ENCODE measurements around the gene FAM53B. TPM values are rescaled to one million over a fixed set of nuclear protein-coding genes. Genes with fewer than 3 reads are reported as not detected.

FAM53B gene
- total and polyA plus RNA-seq, 4 donors, result 14.6 to 45.4 (median 18.2) TPM

GRCh38 chr10:124653311-124653710 is 90.9 kb downstream of the FAM53B start:
- TF ChIP-seq, protein P1, sequence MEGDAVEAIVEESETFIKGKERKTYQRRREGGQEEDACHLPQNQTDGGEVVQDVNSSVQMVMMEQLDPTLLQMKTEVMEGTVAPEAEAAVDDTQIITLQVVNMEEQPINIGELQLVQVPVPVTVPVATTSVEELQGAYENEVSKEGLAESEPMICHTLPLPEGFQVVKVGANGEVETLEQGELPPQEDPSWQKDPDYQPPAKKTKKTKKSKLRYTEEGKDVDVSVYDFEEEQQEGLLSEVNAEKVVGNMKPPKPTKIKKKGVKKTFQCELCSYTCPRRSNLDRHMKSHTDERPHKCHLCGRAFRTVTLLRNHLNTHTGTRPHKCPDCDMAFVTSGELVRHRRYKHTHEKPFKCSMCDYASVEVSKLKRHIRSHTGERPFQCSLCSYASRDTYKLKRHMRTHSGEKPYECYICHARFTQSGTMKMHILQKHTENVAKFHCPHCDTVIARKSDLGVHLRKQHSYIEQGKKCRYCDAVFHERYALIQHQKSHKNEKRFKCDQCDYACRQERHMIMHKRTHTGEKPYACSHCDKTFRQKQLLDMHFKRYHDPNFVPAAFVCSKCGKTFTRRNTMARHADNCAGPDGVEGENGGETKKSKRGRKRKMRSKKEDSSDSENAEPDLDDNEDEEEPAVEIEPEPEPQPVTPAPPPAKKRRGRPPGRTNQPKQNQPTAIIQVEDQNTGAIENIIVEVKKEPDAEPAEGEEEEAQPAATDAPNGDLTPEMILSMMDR (IDR thresholded peaks at IDR 0.05; ENCODE audit: control extremely low read depth, extremely low read depth), result no peak
- Histone ChIP-seq H3K4me3 (no peak overlapping the region), H3K36me3 (ENCODE audit: control insufficient read depth in 4 of 4, insufficient read depth in 4 of 4, low read length in 4 of 4) (peaks cover 0 to 8% (median 5%) of the 10 kb centered on the region in 4 donors), H3K27me3 (ENCODE audit: control insufficient read depth in 3 of 3, insufficient read depth in 3 of 3, low read length in 2 of 3) (no peaks in the 10 kb centered on the region), H3K9me3 (ENCODE audit: control insufficient read depth in 4 of 4, insufficient read depth in 3 of 4, low read length in 3 of 4) (no peaks in the 10 kb centered on the region), H3K4me1 (ENCODE audit: control insufficient read depth in 5 of 5, insufficient read depth in 5 of 5, low read length in 5 of 5) (peaks cover 9 to 49% (median 17%) of the 10 kb centered on the region in 5 donors), H3K27ac (ENCODE audit: low read depth in 1 of 2, low read length in 1 of 2) (peak overlapping the region; percentile 62 to 74), H3K9ac (ENCODE audit: insufficient read depth in 1 of 2, low read length in 2 of 2) (no peak overlapping the region)
- WGBS, 2 donors, result 78 to 81% methylated on average over 7 of the region's 7 CpGs
- ATAC-seq (ENCODE audit: insufficient read depth, low FRiP score), result no peak
- DNase-seq, result no peak

- Histone ChIP-seq H3K4me3 (no peak overlapping the region), H3K9me3 (ENCODE audit: control insufficient read depth in 4 of 4, insufficient read depth in 3 of 4, low read length in 3 of 4) (no peaks in the 10 kb centered on the region), H3K36me3 (ENCODE audit: control insufficient read depth in 4 of 4, insufficient read depth in 4 of 4, low read length in 4 of 4) (peaks cover 0 to 8% (median 5%) of the 10 kb centered on the region in 4 donors), H3K27me3 (ENCODE audit: control insufficient read depth in 3 of 3, insufficient read depth in 3 of 3, low read length in 2 of 3) (no peaks in the 10 kb centered on the region), H3K27ac (ENCODE audit: low read depth in 1 of 2, low read length in 1 of 2) (peak overlapping the region in 1 of 2 donors; percentile 65), H3K4me1 (ENCODE audit: control insufficient read depth in 5 of 5, insufficient read depth in 5 of 5, low read length in 5 of 5) (peaks cover 10 to 55% (median 23%) of the 10 kb centered on the region in 5 donors), H3K9ac (ENCODE audit: insufficient read depth in 1 of 2, low read length in 2 of 2) (no peak overlapping the region)
- 83 to 93% methylated on average over 8 of the region's 8 CpGs for WGBS, 2 donors
- ATAC-seq (ENCODE audit: insufficient read depth, low FRiP score) (no peak), DNase-seq (no peak)
- TF ChIP-seq, protein P1 (IDR thresholded peaks at IDR 0.05; ENCODE audit: control extremely low read depth, extremely low read depth), result no peak
Measured at GRCh38 chr10:124652701-124653100, 91.5 kb downstream of the FAM53B start.

DNA sequence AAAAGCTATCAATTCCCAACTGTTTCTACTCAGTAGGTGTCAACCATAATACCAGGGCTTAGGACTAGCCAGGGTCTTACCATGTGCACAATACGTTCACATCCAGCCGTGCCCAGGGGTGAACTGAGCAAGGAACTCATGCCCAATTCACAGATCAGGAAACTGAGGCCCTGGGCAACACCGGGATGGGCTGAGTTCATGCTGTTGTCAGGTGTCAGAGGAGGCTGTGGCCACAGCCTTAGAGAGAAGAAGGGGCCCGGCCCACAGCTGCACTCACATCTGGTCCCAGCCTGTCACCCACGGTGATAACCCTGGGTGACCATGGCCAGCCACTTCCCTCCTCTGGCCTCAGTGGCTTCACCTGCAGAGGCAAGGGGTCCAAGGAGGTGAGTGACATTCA is 92.0 kb downstream of the FAM53B start:
- Histone ChIP-seq H3K4me1 (ENCODE audit: control insufficient read depth in 5 of 5, insufficient read depth in 5 of 5, low read length in 5 of 5) (peaks cover 10 to 60% (median 27%) of the 10 kb centered on the region in 5 donors), H3K9ac (ENCODE audit: insufficient read depth in 1 of 2, low read length in 2 of 2) (no peak overlapping the region), H3K4me3 (no peak overlapping the region), H3K27me3 (ENCODE audit: control insufficient read depth in 3 of 3, insufficient read depth in 3 of 3, low read length in 2 of 3) (no peaks in the 10 kb centered on the region), H3K36me3 (ENCODE audit: control insufficient read depth in 4 of 4, insufficient read depth in 4 of 4, low read length in 4 of 4) (peaks cover 0 to 8% (median 5%) of the 10 kb centered on the region in 4 donors), H3K9me3 (ENCODE audit: control insufficient read depth in 4 of 4, insufficient read depth in 3 of 4, low read length in 3 of 4) (no peaks in the 10 kb centered on the region), H3K27ac (ENCODE audit: low read depth in 1 of 2, low read length in 1 of 2) (peak overlapping the region in 1 of 2 donors; percentile 23)
- DNase-seq (no peak), ATAC-seq (ENCODE audit: insufficient read depth, low FRiP score) (no peak)
- TF ChIP-seq, protein P1 (IDR thresholded peaks at IDR 0.05; ENCODE audit: control extremely low read depth, extremely low read depth), result no peak
- 85 to 91% methylated on average over 5 of the region's 5 CpGs for WGBS, 2 donors

GRCh38 chr10:124651402-124651891 is 92.7 kb downstream of the FAM53B start:
- Histone ChIP-seq H3K27me3 (ENCODE audit: control insufficient read depth in 3 of 3, insufficient read depth in 3 of 3, low read length in 2 of 3) (no peaks in the 10 kb centered on the region), H3K36me3 (ENCODE audit: control insufficient read depth in 4 of 4, insufficient read depth in 4 of 4, low read length in 4 of 4) (peaks cover 0 to 8% (median 4%) of the 10 kb centered on the region in 4 donors), H3K9me3 (ENCODE audit: control insufficient read depth in 4 of 4, insufficient read depth in 3 of 4, low read length in 3 of 4) (no peaks in the 10 kb centered on the region), H3K27ac (ENCODE audit: low read depth in 1 of 2, low read length in 1 of 2) (peak overlapping the region; percentile 3 to 21), H3K4me1 (ENCODE audit: control insufficient read depth in 5 of 5, insufficient read depth in 5 of 5, low read length in 5 of 5) (peaks cover 10 to 67% (median 33%) of the 10 kb centered on the region in 5 donors), H3K4me3 (no peak overlapping the region), H3K9ac (ENCODE audit: insufficient read depth in 1 of 2, low read length in 2 of 2) (no peak overlapping the region)
- DNase-seq (no peak), ATAC-seq (ENCODE audit: insufficient read depth, low FRiP score) (no peak)
- WGBS, 2 donors, result 66 to 74% methylated on average over 14 of the region's 14 CpGs
- TF ChIP-seq, protein P1 (IDR thresholded peaks at IDR 0.05; ENCODE audit: control extremely low read depth, extremely low read depth), result no peak
